ENCODE data around the gene CNTNAP1. TPM values are rescaled to one million over a fixed set of nuclear protein-coding genes. Genes with fewer than 3 reads are reported as not detected.
A peak's percentile ranks its signal among the peaks of the same experiment; 100 is the strongest.

Gene CNTNAP1
- total and polyA plus RNA-seq, 10 of the 15 experiments (the other 5 are each of a cell fraction or from before 2014, with no cell fraction given) = 0.95 to 29.9 (median 10.4) TPM

- H3K27ac ChIP-seq (ENCODE audit: control insufficient read depth, insufficient read depth) = peak overlapping the region; percentile 54
- RAD21 ChIA-PET (ENCODE audit: unreplicated experiment) = interaction anchor here (1.3 to 6.5 kb wide), 5 partner anchors 16 to 322 kb away, joined by 4 to 152 read pairs (median 41); partner anchors contain the start of genes PSMC3IP, RETREG3, RPL27 and TUBG1
- SMC1A ChIA-PET (ENCODE audit: uncharacterized antibody, unreplicated experiment) = interaction anchor here (1.2 to 8.3 kb wide), 8 partner anchors 15 to 126 kb away, joined by 3 to 124 read pairs (median 10); partner anchors contain the start of genes PSMC3IP, RETREG3 and TUBG1
- TF ChIP-seq SIN3A (IDR thresholded peaks at IDR 0.05; ENCODE audit: low read depth, low read length) (0 out of 2 replicates have a peak, but pooled peaks have one; percentile 26), MEF2A (IDR thresholded peaks at IDR 0.05; ENCODE audit: insufficient read depth, low read depth, low read length) (0 out of 2 replicates have a peak, but pooled peaks have one; percentile 18), HDGF (IDR thresholded peaks at IDR 0.05) (no peak)
- in situ Hi-C loops (cut with MboI) (no loop called here), intact Hi-C loops (cut with micrococcal nuclease; ENCODE audit: unreplicated experiment) (no loop called here)
- peak overlapping the region; percentile 24 for H2AFZ ChIP-seq (ENCODE audit: control insufficient read depth, low read depth, low read length)
- DNase-seq (ENCODE audit: low read depth, low spot score) (no peak), FAIRE-seq (no peak), ATAC-seq (no peak)
- H4K20me1 ChIP-seq (ENCODE audit: control insufficient read depth, insufficient read depth) = no peaks in the 10 kb centered on the region
- H3K36me3 ChIP-seq (ENCODE audit: control insufficient read depth in 2 of 2, insufficient read depth in 2 of 2, low read length in 1 of 2) = peaks cover 8 to 21% of the 10 kb centered on the region in 2 experiments; a peak in 3 of 4 replicates
- peaks cover 55% of the 10 kb centered on the region for H3K79me2 ChIP-seq (ENCODE audit: control insufficient read depth, insufficient read depth, low read length)
- no TSS peak for BruUV-seq (replicated peaks)
- H3K4me2 ChIP-seq (ENCODE audit: control insufficient read depth, insufficient read depth) = peak overlapping the region; percentile 81
- WGBS (ENCODE audit: insufficient coverage, insufficient replicate concordance, low lambda C conversion rate, missing lambda C conversion rate) = under 1% methylated on average over 25 of the region's 27 CpGs
- peak overlapping the region; percentile 98 for H3K4me3 ChIP-seq
- POLR2A ChIA-PET = interaction anchor here (0.6 to 6.6 kb wide), 12 partner anchors 8 to 140 kb away, joined by 3 to 120 read pairs (median 8); partner anchors contain the start of genes NAGLU, PSMC3IP, RETREG3 and TUBG1
- no peaks in the 10 kb centered on the region for H3K27me3 ChIP-seq (replicated peaks in 1 of 2; ENCODE audit: control insufficient read depth in 2 of 2, insufficient read depth in 2 of 2, low read length in 1 of 2)
- peak overlapping the region; percentile 87 for H3K9ac ChIP-seq (ENCODE audit: control insufficient read depth, insufficient read depth, low read length)
- no peaks in the 10 kb centered on the region for H3K9me3 ChIP-seq (replicated peaks; ENCODE audit: control insufficient read depth, insufficient read depth, low read length)
- H3K4me1 ChIP-seq (ENCODE audit: control insufficient read depth, insufficient read depth, low read length) = peaks cover 20% of the 10 kb centered on the region
- CTCF ChIA-PET = interaction anchor here (0.6 to 10.1 kb wide), 9 partner anchors 14 to 95 kb away, joined by 3 to 239 read pairs (median 13); partner anchors contain the start of genes PSMC3IP, RETREG3, TUBG1 and TUBG2
Measured at GRCh38 chr17:42675348-42675964, 6.9 kb upstream of the CNTNAP1 start.

- ChIA-PET POLR2A (interaction anchor here (0.6 to 6.6 kb wide), 12 partner anchors 13 to 140 kb away, joined by 3 to 120 read pairs (median 8); partner anchors contain the start of genes NAGLU, PSMC3IP, RETREG3 and TUBG1), SMC1A (ENCODE audit: uncharacterized antibody, unreplicated experiment) (interaction anchor here (1.3 to 8.3 kb wide), 7 partner anchors 26 to 127 kb away, joined by 3 to 124 read pairs (median 5); partner anchors contain the start of genes PSMC3IP, RETREG3 and TUBG1), RAD21 (ENCODE audit: unreplicated experiment) (interaction anchor here (0.9 to 6.5 kb wide), 9 partner anchors 17 to 322 kb away, joined by 3 to 152 read pairs (median 4); partner anchors contain the start of genes NAGLU, PSMC3IP, RETREG3 and RPL27), CTCF (interaction anchor here (0.6 to 10.1 kb wide), 9 partner anchors 14 to 96 kb away, joined by 3 to 239 read pairs (median 13); partner anchors contain the start of genes PSMC3IP, RETREG3, TUBG1 and TUBG2)
- FAIRE-seq (no peak), DNase-seq (ENCODE audit: low read depth, low spot score) (no peak), ATAC-seq (no peak)
- H3K9me3 ChIP-seq (replicated peaks; ENCODE audit: control insufficient read depth, insufficient read depth, low read length) = no peaks in the 10 kb centered on the region
- peak overlapping the region; percentile 98 for H3K4me3 ChIP-seq
- H3K27ac ChIP-seq (ENCODE audit: control insufficient read depth, insufficient read depth) = peak overlapping the region; percentile 54
- H3K4me1 ChIP-seq (ENCODE audit: control insufficient read depth, insufficient read depth, low read length) = peaks cover 19% of the 10 kb centered on the region
- in situ Hi-C loops (cut with MboI) = no loop called here
- peak overlapping the region; percentile 24 for H2AFZ ChIP-seq (ENCODE audit: control insufficient read depth, low read depth, low read length)
- H3K4me2 ChIP-seq (ENCODE audit: control insufficient read depth, insufficient read depth) = peak overlapping the region; percentile 81
- peaks cover 8 to 17% of the 10 kb centered on the region in 2 experiments; a peak in 3 of 4 replicates for H3K36me3 ChIP-seq (ENCODE audit: control insufficient read depth in 2 of 2, insufficient read depth in 2 of 2, low read length in 1 of 2)
- peaks cover 58% of the 10 kb centered on the region for H3K79me2 ChIP-seq (ENCODE audit: control insufficient read depth, insufficient read depth, low read length)
- 1% methylated on average over 36 of the region's 43 CpGs for WGBS (ENCODE audit: insufficient coverage, insufficient replicate concordance, low lambda C conversion rate, missing lambda C conversion rate)
- H3K9ac ChIP-seq (ENCODE audit: control insufficient read depth, insufficient read depth, low read length) = peak overlapping the region; percentile 87
- intact Hi-C loops (cut with micrococcal nuclease; ENCODE audit: unreplicated experiment) = no loop called here
- no peaks in the 10 kb centered on the region for H4K20me1 ChIP-seq (ENCODE audit: control insufficient read depth, insufficient read depth)
- TSS peak; percentile 39 for BruUV-seq (replicated peaks)
- no peaks in the 10 kb centered on the region for H3K27me3 ChIP-seq (replicated peaks in 1 of 2; ENCODE audit: control insufficient read depth in 2 of 2, insufficient read depth in 2 of 2, low read length in 1 of 2)
- peak; percentile 37; the same call in 1 of the 2 replicates for TF ChIP-seq IKZF1 (conservative IDR thresholded peaks at IDR 0.05)
- peak; percentile 45 for TF ChIP-seq EED (IDR thresholded peaks at IDR 0.05; ENCODE audit: low read depth)
- no peak for TF ChIP-seq HSF1 (IDR thresholded peaks at IDR 0.05; ENCODE audit: low read depth, low read length)
- TF ChIP-seq SPI1 (IDR thresholded peaks at IDR 0.05; ENCODE audit: borderline replicate concordance, insufficient read depth, low read depth, low read length) = no peak
- no peak for TF ChIP-seq RFX5 (IDR thresholded peaks at IDR 0.05; ENCODE audit: low read depth, low read length)
- no peak for TF ChIP-seq ASH2L (IDR thresholded peaks at IDR 0.05; ENCODE audit: borderline replicate concordance, low read depth)
- TF ChIP-seq USF1 (IDR thresholded peaks at IDR 0.05; ENCODE audit: borderline replicate concordance, extremely low read length, insufficient read depth, low read depth, low read length) = no peak
- peak; percentile 63; the same call in 1 of the 2 replicates for TF ChIP-seq GATAD2B (conservative IDR thresholded peaks at IDR 0.05; ENCODE audit: low read depth)
- TF ChIP-seq MXI1 (IDR thresholded peaks at IDR 0.05; ENCODE audit: low read depth, low read length) = peak; percentile 45; the same call in 1 of the 2 replicates
Measured at GRCh38 chr17:42675965-42676423, 6.3 kb upstream of the CNTNAP1 start.

All from GM12878 (cell line).